Endothelial cell (in vitro differentiated cells): ENCODE measurements around the gene KIAA1671. TPM values are rescaled to one million over a fixed set of nuclear protein-coding genes. Genes with fewer than 3 reads are reported as not detected.

Experiments used
- DNase-seq: peaks from one replicate; pipeline ENCODE4 v3.0.0; 2021; ENCODE audit warnings: low spot score
- H3K27ac Mint-ChIP-seq: one replicate; pipeline ENCODE4 v1.8.0; 2021; ENCODE audit warnings: mixed read lengths, inconsistent platforms; ENCODE audit not compliant: unreplicated experiment
- H3K27me3 Mint-ChIP-seq: one replicate; pipeline ENCODE4 v1.8.0; 2021; ENCODE audit warnings: mild to moderate bottlenecking, moderate library complexity, mixed read lengths, inconsistent platforms; ENCODE audit not compliant: unreplicated experiment
- H3K36me3 Mint-ChIP-seq: one replicate; pipeline ENCODE4 v1.8.0; 2021; ENCODE audit warnings: mild to moderate bottlenecking, low read depth, mixed read lengths, inconsistent platforms; ENCODE audit not compliant: unreplicated experiment
- H3K4me1 Mint-ChIP-seq: one replicate; pipeline ENCODE4 v1.8.0; 2021; ENCODE audit warnings: mild to moderate bottlenecking, mixed read lengths, inconsistent platforms; ENCODE audit not compliant: unreplicated experiment
- H3K4me3 Mint-ChIP-seq: one replicate; pipeline ENCODE4 v1.8.0; 2021; ENCODE audit warnings: mild to moderate bottlenecking, mixed read lengths, inconsistent platforms; ENCODE audit not compliant: unreplicated experiment
- H3K9me3 Mint-ChIP-seq: one replicate; pipeline ENCODE4 v1.8.0; 2021; ENCODE audit warnings: mixed read lengths, inconsistent platforms; ENCODE audit not compliant: unreplicated experiment
- total RNA-seq: library from RNA; stranded (reverse); fragmentation: NEBNext Ultra II Directional; extraction: Animal tissue kit (Norgen Biotek cat#: 25700); gene quantifications from one replicate; pipeline ENCODE4 v1.2.1, GENCODE V29; 2021; ENCODE audit not compliant: unreplicated experiment
- TF ChIP-seq, protein P1 (sequence below): fragments of 200-600 bp; sonication (generic); IDR thresholded peaks from one replicate; pipeline ENCODE4 v1.5.0; 2021; ENCODE audit warnings: antibody characterized with exemption; ENCODE audit not compliant: unreplicated experiment

Gene KIAA1671
- total RNA-seq, 1 donor from 2014 or later = 92.1 TPM

DNA sequence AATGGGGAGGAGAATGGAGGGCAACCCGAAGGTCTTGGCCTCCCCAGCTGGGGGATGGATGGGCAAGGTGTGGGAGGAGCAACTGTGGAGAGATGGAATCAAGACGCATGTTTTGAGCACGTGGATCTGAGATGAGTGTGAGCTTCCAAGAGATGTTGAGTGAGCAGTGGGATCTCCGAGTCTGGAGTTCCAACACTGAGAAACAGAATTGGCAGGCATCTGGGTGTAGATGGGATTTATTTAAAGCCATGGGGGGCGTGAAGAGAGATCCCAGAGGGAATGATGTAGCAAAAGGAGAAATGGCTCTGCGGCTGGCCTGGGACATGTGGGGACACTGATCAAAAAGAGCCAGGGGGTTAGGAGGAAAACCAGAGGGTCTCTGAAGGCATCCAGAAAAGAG, 95.6 kb downstream of the KIAA1671 start:
- no peak overlapping the region for H3K4me3 Mint-ChIP-seq
- H3K27ac Mint-ChIP-seq = no peak overlapping the region
- H3K9me3 Mint-ChIP-seq = no peaks in the 10 kb centered on the region
- H3K27me3 Mint-ChIP-seq = peaks cover 7% of the 10 kb centered on the region
- TF ChIP-seq, protein P1, sequence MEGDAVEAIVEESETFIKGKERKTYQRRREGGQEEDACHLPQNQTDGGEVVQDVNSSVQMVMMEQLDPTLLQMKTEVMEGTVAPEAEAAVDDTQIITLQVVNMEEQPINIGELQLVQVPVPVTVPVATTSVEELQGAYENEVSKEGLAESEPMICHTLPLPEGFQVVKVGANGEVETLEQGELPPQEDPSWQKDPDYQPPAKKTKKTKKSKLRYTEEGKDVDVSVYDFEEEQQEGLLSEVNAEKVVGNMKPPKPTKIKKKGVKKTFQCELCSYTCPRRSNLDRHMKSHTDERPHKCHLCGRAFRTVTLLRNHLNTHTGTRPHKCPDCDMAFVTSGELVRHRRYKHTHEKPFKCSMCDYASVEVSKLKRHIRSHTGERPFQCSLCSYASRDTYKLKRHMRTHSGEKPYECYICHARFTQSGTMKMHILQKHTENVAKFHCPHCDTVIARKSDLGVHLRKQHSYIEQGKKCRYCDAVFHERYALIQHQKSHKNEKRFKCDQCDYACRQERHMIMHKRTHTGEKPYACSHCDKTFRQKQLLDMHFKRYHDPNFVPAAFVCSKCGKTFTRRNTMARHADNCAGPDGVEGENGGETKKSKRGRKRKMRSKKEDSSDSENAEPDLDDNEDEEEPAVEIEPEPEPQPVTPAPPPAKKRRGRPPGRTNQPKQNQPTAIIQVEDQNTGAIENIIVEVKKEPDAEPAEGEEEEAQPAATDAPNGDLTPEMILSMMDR = no peak
- H3K4me1 Mint-ChIP-seq = peaks cover 9% of the 10 kb centered on the region
- DNase-seq = no peak
- peaks cover 25% of the 10 kb centered on the region for H3K36me3 Mint-ChIP-seq

- DNase-seq = peak; percentile 68
- Mint-ChIP-seq H3K4me3 (no peak overlapping the region), H3K4me1 (peaks cover 7% of the 10 kb centered on the region), H3K27ac (no peak overlapping the region), H3K9me3 (no peaks in the 10 kb centered on the region), H3K27me3 (peaks cover 7% of the 10 kb centered on the region), H3K36me3 (peaks cover 31% of the 10 kb centered on the region)
- TF ChIP-seq, protein P1 = peak; percentile 85
These were observed 96.4 kb downstream of the KIAA1671 start for GRCh38 chr22:25048659-25049647.

GRCh38 chr22:25049770-25050169, 97.3 kb downstream of the KIAA1671 start:
- Mint-ChIP-seq H3K9me3 (no peaks in the 10 kb centered on the region), H3K4me3 (no peak overlapping the region), H3K4me1 (peaks cover 3% of the 10 kb centered on the region), H3K27me3 (peaks cover 6% of the 10 kb centered on the region), H3K27ac (no peak overlapping the region), H3K36me3 (peaks cover 31% of the 10 kb centered on the region)
- TF ChIP-seq, protein P1 = no peak
- no peak for DNase-seq

- Mint-ChIP-seq H3K9me3 (no peaks in the 10 kb centered on the region), H3K27ac (no peak overlapping the region), H3K4me1 (peaks cover 3% of the 10 kb centered on the region), H3K4me3 (peak overlapping the region; percentile 33), H3K36me3 (peaks cover 31% of the 10 kb centered on the region), H3K27me3 (peaks cover 6% of the 10 kb centered on the region)
- DNase-seq = no peak
- TF ChIP-seq, protein P1 = no peak
These were observed 98.0 kb downstream of the KIAA1671 start for GRCh38 chr22:25050566-25050965.

GRCh38 chr22:25051073-25051472, 98.6 kb downstream of the KIAA1671 start:
- peaks cover 6% of the 10 kb centered on the region for H3K27me3 Mint-ChIP-seq
- no peaks in the 10 kb centered on the region for H3K9me3 Mint-ChIP-seq
- peaks cover 31% of the 10 kb centered on the region for H3K36me3 Mint-ChIP-seq
- H3K27ac Mint-ChIP-seq = no peak overlapping the region
- TF ChIP-seq, protein P1 = peak; percentile 68
- H3K4me1 Mint-ChIP-seq = peaks cover 3% of the 10 kb centered on the region
- peak overlapping the region; percentile 22 for H3K4me3 Mint-ChIP-seq
- DNase-seq = no peak
